GM12878 (cell line): ENCODE measurements around the gene RPL13A. TPM values are rescaled to one million over a fixed set of nuclear protein-coding genes. Genes with fewer than 3 reads are reported as not detected.
A peak's percentile ranks its signal among the peaks of the same experiment; 100 is the strongest.

Experiments used
- CBX3 ChIP-seq: fragments of 200-600 bp; sonication (generic); IDR thresholded peaks from 2 replicates; pipeline ENCODE4 v1.6.1; 2016; ENCODE audit warnings: low read depth, borderline replicate concordance
- CHD2 ChIP-seq: IDR thresholded peaks from 2 replicates; pipeline ENCODE4 v1.6.1; 2011; ENCODE audit warnings: low read depth, low read length, improper control_type of control experiment, borderline replicate concordance
- CUX1 ChIP-seq: IDR thresholded peaks from 2 replicates; pipeline ENCODE4 v1.6.1; 2012; ENCODE audit warnings: improper control_type of control experiment, low read depth, low read length; ENCODE audit not compliant: insufficient replicate concordance
- ELK1 ChIP-seq: IDR thresholded peaks from 2 replicates; pipeline ENCODE4 v1.6.1; 2012; ENCODE audit warnings: low read depth, low read length, improper control_type of control experiment
- GABPA ChIP-seq: IDR thresholded peaks from 2 replicates; pipeline ENCODE4 v1.6.1; 2014; ENCODE audit warnings: antibody characterized with exemption, low read depth, mild to moderate bottlenecking, inconsistent platforms
- GATAD2B ChIP-seq: fragments of 450-650 bp; conservative IDR thresholded peaks from 2 replicates; pipeline ENCODE4 v1.6.1; 2017; ENCODE audit warnings: low read depth, mild to moderate bottlenecking, moderate library complexity
- HDAC2 ChIP-seq: fragments of 200-600 bp; sonication (generic); IDR thresholded peaks from 2 replicates; pipeline ENCODE4 v1.6.1; 2017
- HDGF ChIP-seq: fragments of 450-650 bp; IDR thresholded peaks from 2 replicates; pipeline ENCODE4 v1.6.1; 2016; ENCODE audit warnings: antibody characterized with exemption
- JUNB ChIP-seq: IDR thresholded peaks from 2 replicates; pipeline ENCODE4 v1.6.1; 2016; ENCODE audit warnings: antibody characterized with exemption, mild to moderate bottlenecking
- MLLT1 ChIP-seq: fragments of 450-650 bp; IDR thresholded peaks from 2 replicates; pipeline ENCODE4 v1.6.1; 2016; ENCODE audit warnings: mild to moderate bottlenecking
- PKNOX1 ChIP-seq: fragments of 450-650 bp; IDR thresholded peaks from 2 replicates; pipeline ENCODE4 v1.6.1; 2016; ENCODE audit warnings: mild to moderate bottlenecking
- POU2F2 ChIP-seq: IDR thresholded peaks from 3 replicates; pipeline ENCODE4 v1.6.1; 2011; ENCODE audit warnings: low read depth, mild to moderate bottlenecking, low read length, borderline replicate concordance
- RBBP5 ChIP-seq: fragments of 200-600 bp; sonication (generic); conservative IDR thresholded peaks from 2 replicates; pipeline ENCODE4 v1.6.1; 2016
- SIN3A ChIP-seq: IDR thresholded peaks from 2 replicates; pipeline ENCODE4 v1.6.1; 2012; ENCODE audit warnings: low read depth, low read length, improper control_type of control experiment
- SKIL ChIP-seq: fragments of 450-650 bp; IDR thresholded peaks from 2 replicates; pipeline ENCODE4 v1.6.1; 2017; ENCODE audit warnings: mild to moderate bottlenecking, low read depth, inconsistent platforms; ENCODE audit not compliant: poor library complexity, severe bottlenecking
- STAT1 ChIP-seq: fragments of 450-650 bp; conservative IDR thresholded peaks from 2 replicates; pipeline ENCODE4 v1.6.1; 2014; ENCODE audit warnings: antibody characterized with exemption, mild to moderate bottlenecking
- SUZ12 ChIP-seq: fragments of 200-600 bp; sonication (generic); IDR thresholded peaks from one replicate; pipeline ENCODE4 v1.6.1; 2018; ENCODE audit warnings: antibody characterized with exemption, mild to moderate bottlenecking; ENCODE audit not compliant: unreplicated experiment
- polyA plus RNA-seq, 11 experiments: library from polyadenylated mRNA; depleted of rRNA in 4 of 11; unstranded in 6 of 11; stranded (reverse) in 5 of 11; fragments of >200 nt; fragmentation: Nextera tagmentation in 4 of 11; fragmentation: Illumina TruSeq in 1 of 11; extraction: Ambion mirVana in 4 of 11; extraction: Trizol in 1 of 11; gene quantifications; 1 replicate in 1 of 11; 2 replicates in 10 of 11; pipeline versions ENCODE4 v1.2.1 to v1.2.3, GENCODE V29; 2011 to 2016; ENCODE audit warnings: inconsistent platforms in 2 of 11, missing spikeins in 2 of 11, low read depth in 1 of 11
- total RNA-seq, 4 experiments: library from RNA; depleted of rRNA in 3 of 4; stranded (reverse); fragments of >200 nt in 3 of 4; fragmentation: Illumina TruSeq in 1 of 4; extraction: Trizol in 1 of 4; gene quantifications; 2 replicates each; pipeline versions ENCODE4 v1.2.1 to v1.2.3, GENCODE V29; 2013 to 2021

RPL13A gene
- total and polyA plus RNA-seq, 10 of the 15 experiments (the other 5 are each of a cell fraction or from before 2014, with no cell fraction given): 1,426 to 8,961 (median 4,266) TPM

GRCh38 chr19:49497047-49497788 is 9.8 kb downstream of the RPL13A start (continued):
- no peak for TF ChIP-seq CUX1
- no peak for TF ChIP-seq RBBP5
- peak; percentile 31; the same call in 1 of the 2 replicates for TF ChIP-seq SIN3A
- no peak for TF ChIP-seq SUZ12
- TF ChIP-seq HDAC2: no peak
- TF ChIP-seq HDGF: 0 out of 2 replicates have a peak, but pooled peaks have one; percentile 16
- no peak for TF ChIP-seq PKNOX1
- TF ChIP-seq GATAD2B: no peak
- no peak for TF ChIP-seq STAT1
- no peak for TF ChIP-seq MLLT1
- no peak for TF ChIP-seq SKIL
- no peak for TF ChIP-seq CBX3
- TF ChIP-seq ELK1: no peak
- TF ChIP-seq JUNB: no peak
- peak; percentile 59; the same call in 1 of the 3 replicates for TF ChIP-seq POU2F2
- TF ChIP-seq CHD2: no peak
- TF ChIP-seq GABPA: no peak
